ENCODE measurements around the gene AKR1C2. TPM values are rescaled to one million over a fixed set of nuclear protein-coding genes. Genes with fewer than 3 reads are reported as not detected.
"Not testable (repeated sequence)": the region's sequence is repeated elsewhere in the genome, so short reads cannot be mapped to it uniquely, and the experiment has no call there.

Gene AKR1C2
- total and polyA plus RNA-seq, 12 donors = 3.5 to 27.4 (median 10.3) TPM

DNA sequence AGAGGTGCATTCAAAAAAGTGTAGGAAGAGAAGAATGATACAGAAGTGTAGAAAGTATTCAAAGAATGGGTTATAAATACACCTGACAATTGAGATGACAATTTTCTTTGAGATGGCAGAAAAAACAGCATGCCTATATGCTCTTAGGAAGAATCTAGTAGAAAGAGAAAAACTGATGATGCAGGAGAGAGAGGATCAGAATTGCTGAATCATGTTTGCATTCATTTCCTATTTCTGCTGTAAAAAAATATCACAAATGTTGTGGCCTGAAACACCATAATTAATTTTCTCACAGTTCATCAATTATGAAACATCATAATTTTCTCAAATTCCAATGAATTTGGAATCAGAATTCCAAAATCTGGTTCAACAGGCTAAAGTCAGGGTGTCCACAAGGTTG is 50.3 kb downstream of the AKR1C2 start:
- Histone ChIP-seq H3K4me3 (no peak overlapping the region), H3K27ac (no peak overlapping the region), H3K4me1 (replicated peaks in 1 of 2) (no peaks in the 10 kb centered on the region), H3K36me3 (replicated peaks in 1 of 2) (no peaks in the 10 kb centered on the region), H3K27me3 (no peaks in the 10 kb centered on the region), H3K9me3 (replicated peaks in 1 of 3) (no peaks in the 10 kb centered on the region)
- no peak for TF ChIP-seq POLR2A (IDR thresholded peaks at IDR 0.05)
- TF ChIP-seq, protein P1, sequence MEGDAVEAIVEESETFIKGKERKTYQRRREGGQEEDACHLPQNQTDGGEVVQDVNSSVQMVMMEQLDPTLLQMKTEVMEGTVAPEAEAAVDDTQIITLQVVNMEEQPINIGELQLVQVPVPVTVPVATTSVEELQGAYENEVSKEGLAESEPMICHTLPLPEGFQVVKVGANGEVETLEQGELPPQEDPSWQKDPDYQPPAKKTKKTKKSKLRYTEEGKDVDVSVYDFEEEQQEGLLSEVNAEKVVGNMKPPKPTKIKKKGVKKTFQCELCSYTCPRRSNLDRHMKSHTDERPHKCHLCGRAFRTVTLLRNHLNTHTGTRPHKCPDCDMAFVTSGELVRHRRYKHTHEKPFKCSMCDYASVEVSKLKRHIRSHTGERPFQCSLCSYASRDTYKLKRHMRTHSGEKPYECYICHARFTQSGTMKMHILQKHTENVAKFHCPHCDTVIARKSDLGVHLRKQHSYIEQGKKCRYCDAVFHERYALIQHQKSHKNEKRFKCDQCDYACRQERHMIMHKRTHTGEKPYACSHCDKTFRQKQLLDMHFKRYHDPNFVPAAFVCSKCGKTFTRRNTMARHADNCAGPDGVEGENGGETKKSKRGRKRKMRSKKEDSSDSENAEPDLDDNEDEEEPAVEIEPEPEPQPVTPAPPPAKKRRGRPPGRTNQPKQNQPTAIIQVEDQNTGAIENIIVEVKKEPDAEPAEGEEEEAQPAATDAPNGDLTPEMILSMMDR (IDR thresholded peaks at IDR 0.05) = no peak
- no peak for DNase-seq
- intact Hi-C loops (cut with DNase I) = no loop called here

DNA sequence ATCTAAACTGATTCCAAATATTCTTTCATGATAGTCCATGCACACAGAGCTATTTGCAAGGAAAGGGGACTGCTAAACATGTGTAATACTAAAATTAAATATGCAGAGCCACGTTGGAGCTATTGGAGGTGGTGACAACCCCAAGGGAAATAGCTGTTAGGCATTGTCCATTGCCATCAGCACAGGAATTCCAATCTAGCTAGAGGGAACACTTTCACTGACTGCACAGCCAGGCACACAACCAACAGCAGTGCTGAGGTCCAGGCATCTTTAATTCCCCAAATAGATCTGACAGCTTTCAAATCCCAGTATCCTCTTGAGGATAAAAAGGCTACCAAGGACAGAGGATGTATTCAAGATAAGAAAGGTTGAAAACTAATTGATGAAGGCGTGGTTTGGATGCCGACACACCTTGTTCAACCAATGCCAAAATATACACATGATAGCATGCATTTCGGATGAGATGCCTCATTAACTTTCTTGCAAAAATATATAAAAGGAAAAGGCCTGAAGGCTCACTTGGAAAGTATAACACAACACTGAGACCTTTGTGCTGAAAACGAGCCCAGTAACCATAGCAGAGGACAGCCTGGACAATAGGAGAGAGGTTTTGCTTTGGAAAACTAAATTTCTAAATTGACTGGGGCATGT is 52.0 kb downstream of the AKR1C2 start:
- peaks cover 4 to 13% of the 10 kb centered on the region in 2 donors for H3K4me1 ChIP-seq (replicated peaks in 1 of 2)
- DNase-seq; H3K36me3 ChIP-seq (replicated peaks in 1 of 2); H3K27ac ChIP-seq; intact Hi-C loops (cut with DNase I); H3K4me3 ChIP-seq; H3K9me3 ChIP-seq (replicated peaks in 1 of 3); H3K27me3 ChIP-seq: not testable (repeated sequence)
- WGBS, 4 donors = 44 to 71% (median 50%) methylated on average over 4 to 5 of the region's 5 CpGs

DNA sequence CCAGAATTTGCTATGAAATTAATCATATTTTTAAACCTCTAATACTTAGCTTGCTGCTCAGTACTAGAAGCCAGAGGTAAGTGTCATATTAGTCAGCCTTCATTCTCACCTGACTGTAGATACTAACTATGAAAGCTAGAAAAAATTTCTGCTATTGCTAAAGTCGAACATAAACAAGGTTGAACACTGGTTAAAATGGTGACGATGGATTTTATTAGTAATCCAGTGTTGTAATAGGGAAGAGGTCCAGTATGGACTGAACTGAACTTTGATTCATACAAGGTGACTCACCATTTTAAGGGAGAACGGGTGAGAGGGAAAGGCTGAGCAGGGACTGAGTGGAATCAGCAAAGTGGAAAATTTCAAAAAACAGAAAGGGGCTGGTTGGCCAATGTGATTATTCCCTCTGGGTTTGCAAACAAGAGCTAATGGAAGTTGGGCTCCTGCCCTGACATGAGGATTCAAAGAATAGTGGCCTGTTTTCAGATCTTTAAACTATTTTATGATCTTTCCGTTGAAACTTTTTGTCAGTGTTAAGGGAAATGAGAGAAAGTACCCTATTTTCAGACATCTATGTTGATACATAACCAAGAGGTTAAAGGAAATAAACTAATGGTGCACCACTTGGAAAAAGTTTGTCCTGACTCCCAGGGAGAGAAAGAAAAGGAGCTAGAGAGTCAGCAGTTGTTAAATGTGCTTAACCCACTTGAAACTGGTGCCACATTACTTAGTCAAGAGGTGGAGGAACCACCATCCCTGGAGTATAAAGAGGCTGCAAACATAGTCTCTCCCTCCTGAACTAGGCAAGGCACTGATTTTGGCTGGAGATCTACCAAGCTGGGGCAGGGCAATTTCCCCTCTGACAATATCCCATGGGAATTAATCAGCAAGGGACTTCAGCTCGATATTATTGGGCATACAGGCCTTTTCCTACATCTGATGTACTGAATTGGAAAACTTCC is 55.7 kb downstream of the AKR1C2 start:
- Histone ChIP-seq H3K4me1 (replicated peaks in 1 of 2) (peaks cover 4 to 16% of the 10 kb centered on the region in 2 donors), H3K4me3 (no peak overlapping the region), H3K9me3 (replicated peaks in 1 of 3) (no peaks in the 10 kb centered on the region), H3K27ac (peak overlapping the region in 2 of 5 donors; percentile 45 to 67), H3K27me3 (no peaks in the 10 kb centered on the region), H3K36me3 (replicated peaks in 1 of 2) (no peaks in the 10 kb centered on the region)
- intact Hi-C loops (cut with DNase I) = no loop called here
- DNase-seq = peak in 6 of 7 donors; percentile 34 to 63 (median 52)
- TF ChIP-seq, protein P1 (IDR thresholded peaks at IDR 0.05) = no peak
- no peak for TF ChIP-seq POLR2A (IDR thresholded peaks at IDR 0.05)
- 36 to 51% (median 46%) methylated on average over 5 of the region's 5 CpGs for WGBS, 4 donors

DNA sequence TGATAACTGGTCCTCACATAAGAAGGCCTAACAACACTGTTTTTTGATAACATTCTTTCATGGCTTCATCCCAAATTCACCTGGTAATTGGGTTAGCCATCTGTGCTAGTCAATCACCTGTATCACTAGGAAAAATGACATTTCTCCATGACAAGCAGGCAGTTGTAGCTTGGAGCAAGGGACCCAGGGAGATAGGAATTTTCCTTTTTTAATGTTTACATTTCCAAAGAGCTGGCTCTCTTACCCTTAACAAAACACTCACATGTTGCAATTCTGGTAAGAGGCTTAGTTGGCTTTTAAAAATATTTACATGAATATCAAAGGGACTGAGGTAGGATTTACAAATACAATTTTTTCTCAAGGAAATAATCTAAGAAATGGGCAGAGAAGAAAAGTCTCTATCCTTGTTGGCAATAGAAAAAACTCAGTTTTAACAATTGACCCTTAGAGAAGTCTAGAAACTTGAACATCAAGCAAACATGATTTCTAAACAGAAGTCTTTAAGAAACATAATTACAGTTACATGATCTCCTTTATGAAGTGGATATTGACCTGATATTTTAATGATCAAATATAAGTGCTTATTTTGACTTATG is 56.5 kb downstream of the AKR1C2 start:
- intact Hi-C loops (cut with DNase I) = no loop called here

More for the DNA sequence above, 56.5 kb downstream of the AKR1C2 start:
- no peaks in the 10 kb centered on the region for H3K27me3 ChIP-seq
- no peak for DNase-seq
- H3K4me3 ChIP-seq = no peak overlapping the region
- TF ChIP-seq POLR2A (IDR thresholded peaks at IDR 0.05) = no peak
- TF ChIP-seq, protein P1 (IDR thresholded peaks at IDR 0.05) = no peak
- H3K27ac ChIP-seq = peak overlapping the region in 2 of 5 donors; percentile 45 to 67
- H3K9me3 ChIP-seq (replicated peaks in 1 of 3) = no peaks in the 10 kb centered on the region
- no peaks in the 10 kb centered on the region for H3K36me3 ChIP-seq (replicated peaks in 1 of 2)
- peaks cover 4 to 22% of the 10 kb centered on the region in 2 donors for H3K4me1 ChIP-seq (replicated peaks in 1 of 2)

Measured in adrenal gland (tissue), 12 donors.